ENCODE measurements around the gene EPHB1. TPM values are rescaled to one million over a fixed set of nuclear protein-coding genes. Genes with fewer than 3 reads are reported as not detected.

Gene EPHB1
- total RNA-seq, 1 experiment from 2014 or later = 0.86 TPM

DNA sequence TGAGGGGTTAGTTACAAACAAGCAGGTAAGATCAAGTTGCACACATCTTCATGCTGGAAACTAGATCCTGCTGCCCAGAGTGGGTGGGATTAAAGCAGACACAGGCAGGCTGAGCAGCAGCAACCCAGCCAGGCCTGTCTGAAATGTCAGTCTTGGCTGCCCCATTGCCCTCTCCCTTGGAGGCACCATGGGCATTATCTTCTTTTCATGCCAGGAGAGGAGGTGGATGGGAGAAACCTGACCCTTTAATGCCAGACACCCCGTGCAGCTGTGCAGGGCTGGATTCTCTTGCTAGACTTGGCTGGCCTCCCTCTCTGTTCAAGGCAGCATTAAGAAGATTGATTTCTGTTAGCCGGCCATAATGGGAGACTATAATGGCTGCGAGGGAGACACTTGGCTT is 23.0 kb upstream of the EPHB1 start:
- CTCF ChIA-PET = no interaction called here
- Histone ChIP-seq H3K4me2 (ENCODE audit: low read length) (no peak overlapping the region), H3K4me3 (replicated peaks in 1 of 2; ENCODE audit: low read depth in 1 of 2, low read length in 2 of 2) (no peak overlapping the region), H3K9me3 (ENCODE audit: control insufficient read depth in 1 of 2, insufficient read depth in 1 of 2, low read depth in 1 of 2, low read length in 2 of 2) (no peaks in the 10 kb centered on the region), H2AFZ (ENCODE audit: low read depth, low read length, poor library complexity, severe bottlenecking) (no peak overlapping the region), H3K9me2 (ENCODE audit: insufficient read depth) (no peaks in the 10 kb centered on the region), H3K9ac (ENCODE audit: low read length) (no peak overlapping the region), H3K36me3 (ENCODE audit: control insufficient read depth in 1 of 2, insufficient read depth in 2 of 2, low read length in 2 of 2) (no peaks in the 10 kb centered on the region), H3K27me3 (ENCODE audit: insufficient read depth, low read length) (peaks cover 22% of the 10 kb centered on the region; the same call in 1 of the 2 replicates), H3K79me2 (ENCODE audit: insufficient read depth, low read length) (no peaks in the 10 kb centered on the region), H3K4me1 (ENCODE audit: control insufficient read depth in 1 of 2, insufficient read depth in 2 of 2, low read length in 2 of 2) (no peaks in the 10 kb centered on the region), H3K27ac (ENCODE audit: low read depth, low read length) (no peak overlapping the region), H4K20me1 (ENCODE audit: insufficient read depth) (no peaks in the 10 kb centered on the region)
- no peak for ATAC-seq
- no TSS peak for BruUV-seq (replicated peaks)
- RAD21 ChIA-PET (ENCODE audit: low non-redundant PET in 1 of 2, low total read pairs in 2 of 2, uncharacterized antibody in 2 of 2, unreplicated experiment in 2 of 2) = no interaction called here
- no peak for DNase-seq (ENCODE audit: low read depth, low spot score)
- TF ChIP-seq CTCF (IDR thresholded peaks at IDR 0.05 in 2 of 3, conservative IDR thresholded peaks at IDR 0.05 in 1 of 3; ENCODE audit: borderline replicate concordance in 1 of 3, insufficient read depth in 1 of 3, low read depth in 2 of 3, low read length in 2 of 3) (no peak), REST (IDR thresholded peaks at IDR 0.05; ENCODE audit: low read depth) (no peak), RAD21 (IDR thresholded peaks at IDR 0.05; ENCODE audit: low read depth) (no peak), TCF7L2 (IDR thresholded peaks at IDR 0.05; ENCODE audit: borderline replicate concordance, extremely low read depth, insufficient read depth, insufficient read length) (no peak), POLR2A (IDR thresholded peaks at IDR 0.05; ENCODE audit: borderline replicate concordance, extremely low read depth, insufficient read depth, insufficient read length) (no peak), MAX (IDR thresholded peaks at IDR 0.05) (no peak), ATF3 (IDR thresholded peaks at IDR 0.05) (no peak), FOSL1 (IDR thresholded peaks at IDR 0.05; ENCODE audit: low read depth) (no peak)
- POLR2A ChIA-PET = no interaction called here
- intact Hi-C loops (cut with micrococcal nuclease) = no loop called here

All from HCT116 (cell line).